Progenitor cell of endocrine pancreas (in vitro differentiated cells): ENCODE measurements around the gene YY2. TPM values are rescaled to one million over a fixed set of nuclear protein-coding genes. Genes with fewer than 3 reads are reported as not detected.

Experiments used
- DNase-seq: peaks from one replicate; pipeline ENCODE4 v3.0.0; 2021; ENCODE audit warnings: low spot score; ENCODE audit not compliant: unreplicated experiment
- H3K27ac Mint-ChIP-seq: 2 replicates; pipeline ENCODE4 v1.8.0; 2021; ENCODE audit warnings: mild to moderate bottlenecking, moderate library complexity, mixed read lengths
- H3K27me3 Mint-ChIP-seq: 2 replicates; pipeline ENCODE4 v1.8.0; 2021; ENCODE audit warnings: mixed read lengths
- H3K36me3 Mint-ChIP-seq: 2 replicates; pipeline ENCODE4 v1.8.0; 2022; ENCODE audit warnings: mixed read lengths; ENCODE audit not compliant: insufficient read depth
- H3K4me1 Mint-ChIP-seq: 2 replicates; pipeline ENCODE4 v1.8.0; 2021; ENCODE audit warnings: low read depth, mixed read lengths
- H3K4me3 Mint-ChIP-seq: 2 replicates; pipeline ENCODE4 v1.8.0; 2021; ENCODE audit warnings: low read depth, mild to moderate bottlenecking, moderate library complexity, mixed read lengths
- H3K9me3 Mint-ChIP-seq: 2 replicates; pipeline ENCODE4 v1.8.0; 2021; ENCODE audit warnings: low read depth, mixed read lengths
- CTCF ChIP-seq: fragments of 200-600 bp; sonication (generic); IDR thresholded peaks from one replicate; pipeline ENCODE4 v1.5.0; 2021; ENCODE audit warnings: antibody characterized with exemption, mild to moderate bottlenecking; ENCODE audit not compliant: unreplicated experiment
- total RNA-seq: library from RNA; stranded (reverse); gene quantifications from 2 replicates; pipeline ENCODE4 v1.2.1, GENCODE V29; 2021

YY2 gene
- total RNA-seq, 1 donor from 2014 or later, result 2.2 TPM

- H3K4me1 Mint-ChIP-seq, result peaks cover 8% of the 10 kb centered on the region
These were observed 16.2 kb upstream of the YY2 start, which contains the start of gene MBTPS2 for GRCh38 chrX:21839334-21840192. MBTPS2 (plus strand) TSS chrX:21839617; CDS start chrX:21839735, 118 bp downstream.

GRCh38 chrX:21840193-21840545 lies 15.6 kb upstream of the YY2 start:
- Mint-ChIP-seq H3K4me1 (peaks cover 8% of the 10 kb centered on the region), H3K4me3 (peak overlapping the region; percentile 92), H3K27me3 (no peaks in the 10 kb centered on the region), H3K27ac (peak overlapping the region; percentile 98), H3K9me3 (no peaks in the 10 kb centered on the region), H3K36me3 (peaks cover 2% of the 10 kb centered on the region)
- DNase-seq, result no peak
- no peak for TF ChIP-seq CTCF

More at GRCh38 chrX:21839334-21840192, 16.2 kb upstream of the YY2 start, which contains the start of gene MBTPS2:
- DNase-seq, result peak; percentile 65
- Mint-ChIP-seq H3K27me3 (no peaks in the 10 kb centered on the region), H3K36me3 (peaks cover 2% of the 10 kb centered on the region), H3K4me3 (peak within 1 kb of the TSS; percentile 92), H3K9me3 (no peaks in the 10 kb centered on the region), H3K27ac (peak within 1 kb of the TSS; percentile 98)
- no peak for TF ChIP-seq CTCF

GRCh38 chrX:21843179-21843578 lies 12.6 kb upstream of the YY2 start:
- no peaks in the 10 kb centered on the region for H3K27me3 Mint-ChIP-seq
- no peak overlapping the region for H3K27ac Mint-ChIP-seq
- H3K4me1 Mint-ChIP-seq, result peaks cover 8% of the 10 kb centered on the region
- no peak for TF ChIP-seq CTCF
- no peak for DNase-seq
- H3K9me3 Mint-ChIP-seq, result no peaks in the 10 kb centered on the region
- peaks cover 7% of the 10 kb centered on the region for H3K36me3 Mint-ChIP-seq
- H3K4me3 Mint-ChIP-seq, result no peak overlapping the region

GRCh38 chrX:21845096-21845495 lies 10.7 kb upstream of the YY2 start:
- Mint-ChIP-seq H3K36me3 (peaks cover 9% of the 10 kb centered on the region), H3K4me1 (peaks cover 8% of the 10 kb centered on the region), H3K27me3 (no peaks in the 10 kb centered on the region), H3K9me3 (no peaks in the 10 kb centered on the region), H3K4me3 (no peak overlapping the region), H3K27ac (no peak overlapping the region)
- TF ChIP-seq CTCF, result no peak
- DNase-seq, result no peak

- Mint-ChIP-seq H3K4me1 (peaks cover 6% of the 10 kb centered on the region), H3K27ac (no peak overlapping the region), H3K4me3 (no peak overlapping the region), H3K36me3 (peaks cover 9% of the 10 kb centered on the region), H3K9me3 (no peaks in the 10 kb centered on the region), H3K27me3 (no peaks in the 10 kb centered on the region)
- DNase-seq, result no peak
- TF ChIP-seq CTCF, result no peak
These were observed 8.4 kb upstream of the YY2 start for GRCh38 chrX:21847342-21847741.
